HCT116 (cell line): Measurements from ENCODE around the gene ACSM3. TPM values are rescaled to one million over a fixed set of nuclear protein-coding genes. Genes with fewer than 3 reads are reported as not detected.

ENCODE experiments used
- ATAC-seq: fragments of 200-7000 bp; cut with Tn5 transposase; 2 replicates; pipeline ENCODE4 v1.9.1; 2020; ENCODE audit warnings: mild to moderate bottlenecking, moderate library complexity
- BruUV-seq: library from RNA; stranded (reverse); fragments of 400-500 nt; replicated peaks from 2 replicates; lab custom pipeline; 2021; lab: Mats Ljungman, UMichigan
- CTCF ChIA-PET: fragments of 300-600 bp; sonication (Branson Sonifier 250); formaldehyde crosslinking; loops from one replicate; lab custom pipeline; 2021; ENCODE audit warnings: antibody characterized with exemption; lab: Charles Lee
- POLR2A ChIA-PET: fragments of 300-600, 350-600 bp; sonication (Branson Sonifier 250); formaldehyde crosslinking; loops from one replicate; lab custom pipeline; 2021; ENCODE audit warnings: antibody characterized with exemption; lab: Charles Lee
- RAD21 ChIA-PET, 2 experiments: fragments of 300-600 bp; sonication (Branson Sonifier 250); formaldehyde crosslinking; loops; one replicate each; lab custom pipeline; 2023; ENCODE audit warnings: low total read pairs in 2 of 2; ENCODE audit not compliant: uncharacterized antibody in 2 of 2, unreplicated experiment in 2 of 2, low non-redundant PET in 1 of 2; lab: Charles Lee
- DNase-seq: peaks from one replicate; pipeline ENCODE4 v3.0.0-alpha.2; 2010; ENCODE audit warnings: low read depth, low spot score
- H2AFZ ChIP-seq: fragments of 200-600 bp; shearing (Covaris generic), sonication (generic); 2 replicates; pipeline ENCODE4 v1.6.1; 2017; ENCODE audit warnings: low read depth, mixed run types, mixed read lengths, antibody characterized with exemption, low read length; ENCODE audit not compliant: poor library complexity, severe bottlenecking
- H3K27ac ChIP-seq: 2 replicates; pipeline ENCODE4 v1.5.1; 2012; ENCODE audit warnings: low read depth, low read length
- H3K27me3 ChIP-seq: fragments of 200-600 bp; sonication (generic); 2 replicates; pipeline ENCODE4 v1.6.1; 2016; ENCODE audit warnings: mixed run types, low read length, mixed read lengths; ENCODE audit not compliant: insufficient read depth
- H3K36me3 ChIP-seq, 2 experiments: fragments of 200-500 bp in 1 of 2; fragments of 200-600 bp in 1 of 2; sonication (Bioruptor generic) in 1 of 2; sonication (generic) in 1 of 2; 2 replicates each; pipeline versions ENCODE4 v1.5.1 to v1.6.1; 2014 to 2016; ENCODE audit warnings: low read length in 2 of 2, inconsistent platforms in 1 of 2, mixed read lengths in 1 of 2, mixed run types in 1 of 2; ENCODE audit not compliant: insufficient read depth in 2 of 2, control insufficient read depth in 1 of 2
- H3K4me1 ChIP-seq, 2 experiments: fragments of 200-600 bp in 1 of 2; sonication (generic) in 1 of 2; 2 replicates each; pipeline versions ENCODE4 v1.5.1 to v1.6.1; 2012 to 2017; ENCODE audit warnings: low read length in 2 of 2, inconsistent platforms in 1 of 2, mild to moderate bottlenecking in 1 of 2, mixed read lengths in 1 of 2, mixed run types in 1 of 2, moderate library complexity in 1 of 2; ENCODE audit not compliant: insufficient read depth in 2 of 2, control insufficient read depth in 1 of 2
- H3K4me2 ChIP-seq: fragments of 200-600 bp; sonication (generic); 2 replicates; pipeline ENCODE4 v1.6.1; 2017; ENCODE audit warnings: mixed run types, low read length, mixed read lengths
- H3K4me3 ChIP-seq, 2 experiments: fragments of 200-600 bp in 1 of 2; sonication (generic) in 1 of 2; replicated peaks in 1 of 2; 2 replicates each; pipeline ENCODE4 v1.5.1; 2011 to 2016; ENCODE audit warnings: low read length in 2 of 2, control low read depth in 1 of 2, low read depth in 1 of 2, mild to moderate bottlenecking in 1 of 2, mixed read lengths in 1 of 2, mixed run types in 1 of 2
- H3K79me2 ChIP-seq: fragments of 200-600 bp; sonication (generic); 2 replicates; pipeline ENCODE4 v1.6.1; 2017; ENCODE audit warnings: mild to moderate bottlenecking, mixed run types, low read length, moderate library complexity, mixed read lengths; ENCODE audit not compliant: insufficient read depth
- H3K9ac ChIP-seq: fragments of 200-600 bp; sonication (generic); 2 replicates; pipeline ENCODE4 v1.6.1; 2016; ENCODE audit warnings: low read length, mixed read lengths
- H3K9me2 ChIP-seq: fragments of 200-600 bp; sonication (generic), shearing (Covaris generic); 2 replicates; pipeline ENCODE4 v1.6.1; 2017; ENCODE audit warnings: mixed run types, mild to moderate bottlenecking, moderate library complexity; ENCODE audit not compliant: insufficient read depth
- H3K9me3 ChIP-seq, 2 experiments: fragments of 200-500 bp in 1 of 2; fragments of 200-600 bp in 1 of 2; sonication (Bioruptor generic) in 1 of 2; sonication (generic) in 1 of 2; 2 replicates each; pipeline ENCODE4 v1.6.1; 2014 to 2017; ENCODE audit warnings: low read length in 2 of 2, mixed read lengths in 2 of 2, inconsistent platforms in 1 of 2, low read depth in 1 of 2, mild to moderate bottlenecking in 1 of 2, mixed run types in 1 of 2, moderate library complexity in 1 of 2; ENCODE audit not compliant: control insufficient read depth in 1 of 2, insufficient read depth in 1 of 2
- H4K20me1 ChIP-seq: fragments of 200-600 bp; sonication (generic), shearing (Covaris generic); 2 replicates; pipeline ENCODE4 v1.6.1; 2017; ENCODE audit warnings: mixed run types, mild to moderate bottlenecking, moderate library complexity; ENCODE audit not compliant: insufficient read depth
- CBX3 ChIP-seq: IDR thresholded peaks from 2 replicates; pipeline ENCODE4 v1.6.1; 2012; ENCODE audit warnings: low read depth
- CEBPB ChIP-seq: IDR thresholded peaks from 2 replicates; pipeline ENCODE4 v1.6.1; 2012; ENCODE audit warnings: low read depth
- EGR1 ChIP-seq: IDR thresholded peaks from 2 replicates; pipeline ENCODE4 v1.6.1; 2012; ENCODE audit warnings: low read depth
- ELF1 ChIP-seq: IDR thresholded peaks from 2 replicates; pipeline ENCODE4 v1.6.1; 2012; ENCODE audit warnings: low read depth, borderline replicate concordance
- EZH2 ChIP-seq: fragments of 200-600 bp; sonication (generic); IDR thresholded peaks from 2 replicates; pipeline ENCODE4 v1.6.1; 2017; ENCODE audit warnings: antibody characterized with exemption, mixed run types
- EZH2phosphoT487 ChIP-seq: fragments of 200-600 bp; IDR thresholded peaks from 2 replicates; pipeline ENCODE4 v1.6.1; 2018; ENCODE audit warnings: antibody characterized with exemption, borderline replicate concordance
- FOSL1 ChIP-seq: IDR thresholded peaks from 2 replicates; pipeline ENCODE4 v1.6.1; 2012; ENCODE audit warnings: low read depth
- JUND ChIP-seq: IDR thresholded peaks from 2 replicates; pipeline ENCODE4 v1.6.1; 2012
- MAX ChIP-seq: IDR thresholded peaks from 2 replicates; pipeline ENCODE4 v1.6.1; 2012
- POLR2A ChIP-seq: IDR thresholded peaks from 2 replicates; pipeline ENCODE4 v1.7.0; 2011; ENCODE audit warnings: borderline replicate concordance; ENCODE audit not compliant: insufficient read depth, insufficient read length; ENCODE audit errors: extremely low read depth
- POLR2AphosphoS5 ChIP-seq: IDR thresholded peaks from 2 replicates; pipeline ENCODE4 v1.6.1; 2011; ENCODE audit warnings: mild to moderate bottlenecking, low read depth, low read length, moderate library complexity
- RAD21 ChIP-seq: IDR thresholded peaks from 2 replicates; pipeline ENCODE4 v1.6.1; 2012; ENCODE audit warnings: low read depth, mild to moderate bottlenecking
- SIN3A ChIP-seq: IDR thresholded peaks from 2 replicates; pipeline ENCODE4 v1.6.1; 2012; ENCODE audit warnings: low read depth
- SP1 ChIP-seq: IDR thresholded peaks from 2 replicates; pipeline ENCODE4 v1.6.1; 2012; ENCODE audit warnings: low read depth
- TCF7L2 ChIP-seq: IDR thresholded peaks from 2 replicates; pipeline ENCODE4 v1.7.0; 2011; ENCODE audit warnings: borderline replicate concordance, inconsistent platforms; ENCODE audit not compliant: insufficient read depth, insufficient read length; ENCODE audit errors: extremely low read depth
- YY1 ChIP-seq: IDR thresholded peaks from 2 replicates; pipeline ENCODE4 v1.6.1; 2011; ENCODE audit warnings: low read length, low read depth, moderate library complexity, mild to moderate bottlenecking; ENCODE audit not compliant: insufficient replicate concordance; ENCODE audit errors: extremely low read depth
- ZBTB33 ChIP-seq: IDR thresholded peaks from 2 replicates; pipeline ENCODE4 v1.6.1; 2011; ENCODE audit warnings: mild to moderate bottlenecking, low read length, moderate library complexity; ENCODE audit not compliant: insufficient replicate concordance; ENCODE audit errors: extremely low read depth
- ZFX ChIP-seq: fragments of 450-650 bp; IDR thresholded peaks from 2 replicates; pipeline ENCODE4 v1.6.1; 2017
- ZNF274 ChIP-seq: fragments of 200-500 bp; sonication (Bioruptor generic); IDR thresholded peaks from 2 replicates; pipeline ENCODE4 v1.6.1; 2014; ENCODE audit warnings: mild to moderate bottlenecking, low read depth, low read length, inconsistent platforms
- intact Hi-C: fragments of 100-400 bp; cut with micrococcal nuclease; formaldehyde crosslinking; loops from 2 replicates; pipeline ENCODE4 v1.10.0; 2022
- total RNA-seq: library from RNA; stranded (reverse); gene quantifications from one replicate; pipeline ENCODE4 v1.2.1, GENCODE V29; 2021; ENCODE audit not compliant: unreplicated experiment
- TF ChIP-seq, protein P1 (sequence below): IDR thresholded peaks from 2 replicates; pipeline ENCODE4 v1.6.1; 2012
- TF ChIP-seq, protein P2 (sequence below), 3 experiments: fragments of 200-600 bp in 1 of 3; sonication (generic) in 1 of 3; IDR thresholded peaks in 2 of 3; conservative IDR thresholded peaks in 1 of 3; 2 replicates each; pipeline ENCODE4 v1.5.1; 2012 to 2017; ENCODE audit warnings: low read depth in 2 of 3, low read length in 2 of 3, antibody characterized with exemption in 1 of 3, borderline replicate concordance in 1 of 3, control low read depth in 1 of 3, mild to moderate bottlenecking in 1 of 3, mixed read lengths in 1 of 3, mixed run types in 1 of 3, moderate library complexity in 1 of 3; ENCODE audit not compliant: insufficient read depth in 1 of 3

ACSM3 gene
- total RNA-seq, 1 experiment from 2014 or later = 15.0 TPM

- Histone ChIP-seq H3K4me1 (peaks cover 4 to 15% of the 10 kb centered on the region in 2 experiments; a peak in 3 of 4 replicates), H3K9me2 (no peaks in the 10 kb centered on the region), H3K4me2 (peak within 1 kb of the TSS; percentile 89), H2AFZ (peak within 1 kb of the TSS; percentile 48), H4K20me1 (peaks cover 7% of the 10 kb centered on the region; the same call in 1 of the 2 replicates), H3K36me3 (peaks cover 18 to 21% of the 10 kb centered on the region in 2 experiments; a peak in 3 of 4 replicates), H3K9ac (peak within 1 kb of the TSS; percentile 82), H3K27me3 (no peaks in the 10 kb centered on the region), H3K9me3 (0 out of 4 replicates have a peak, but pooled peaks cover 0 to under 1% of the 10 kb centered on the region in 2 experiments), H3K27ac (peak within 1 kb of the TSS; percentile 74), H3K4me3 (peak within 1 kb of the TSS; percentile 89 to 94), H3K79me2 (peaks cover 35% of the 10 kb centered on the region)
- ChIA-PET CTCF (interaction anchor here (0.6 kb wide), 1 partner anchor 32 kb away, joined by 5 read pairs; no protein-coding TSS in a partner anchor), RAD21 (no interaction called here), POLR2A (interaction anchor here (0.9 kb wide), 1 partner anchor 23 kb away, joined by 3 read pairs; no protein-coding TSS in a partner anchor)
- intact Hi-C loops = no loop called here
- DNase-seq (peak; percentile 92), ATAC-seq (peak; percentile 97)
- no TSS peak for BruUV-seq
- TF ChIP-seq ELF1 (no peak), EGR1 (no peak), SIN3A (0 out of 2 replicates have a peak, but pooled peaks have one; percentile 35), YY1 (peak; percentile 62), RAD21 (no peak), POLR2AphosphoS5 (peak; percentile 80), FOSL1 (peak; percentile 76), CEBPB (no peak), JUND (no peak), ZBTB33 (no peak), POLR2A (peak; percentile 46), MAX (peak; percentile 56), CBX3 (peak; percentile 93), ZNF274 (no peak), EZH2phosphoT487 (no peak), SP1 (peak; percentile 96), TCF7L2 (peak; percentile 11), ZFX (peak; percentile 58), EZH2 (no peak)
- TF ChIP-seq, protein P1, sequence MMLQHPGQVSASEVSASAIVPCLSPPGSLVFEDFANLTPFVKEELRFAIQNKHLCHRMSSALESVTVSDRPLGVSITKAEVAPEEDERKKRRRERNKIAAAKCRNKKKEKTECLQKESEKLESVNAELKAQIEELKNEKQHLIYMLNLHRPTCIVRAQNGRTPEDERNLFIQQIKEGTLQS = no peak
- TF ChIP-seq, protein P2, sequence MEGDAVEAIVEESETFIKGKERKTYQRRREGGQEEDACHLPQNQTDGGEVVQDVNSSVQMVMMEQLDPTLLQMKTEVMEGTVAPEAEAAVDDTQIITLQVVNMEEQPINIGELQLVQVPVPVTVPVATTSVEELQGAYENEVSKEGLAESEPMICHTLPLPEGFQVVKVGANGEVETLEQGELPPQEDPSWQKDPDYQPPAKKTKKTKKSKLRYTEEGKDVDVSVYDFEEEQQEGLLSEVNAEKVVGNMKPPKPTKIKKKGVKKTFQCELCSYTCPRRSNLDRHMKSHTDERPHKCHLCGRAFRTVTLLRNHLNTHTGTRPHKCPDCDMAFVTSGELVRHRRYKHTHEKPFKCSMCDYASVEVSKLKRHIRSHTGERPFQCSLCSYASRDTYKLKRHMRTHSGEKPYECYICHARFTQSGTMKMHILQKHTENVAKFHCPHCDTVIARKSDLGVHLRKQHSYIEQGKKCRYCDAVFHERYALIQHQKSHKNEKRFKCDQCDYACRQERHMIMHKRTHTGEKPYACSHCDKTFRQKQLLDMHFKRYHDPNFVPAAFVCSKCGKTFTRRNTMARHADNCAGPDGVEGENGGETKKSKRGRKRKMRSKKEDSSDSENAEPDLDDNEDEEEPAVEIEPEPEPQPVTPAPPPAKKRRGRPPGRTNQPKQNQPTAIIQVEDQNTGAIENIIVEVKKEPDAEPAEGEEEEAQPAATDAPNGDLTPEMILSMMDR (IDR thresholded peaks at IDR 0.05 in 2 of 3, conservative IDR thresholded peaks at IDR 0.05 in 1 of 3; ENCODE audit: borderline replicate concordance in 1 of 3, insufficient read depth in 1 of 3, low read depth in 2 of 3, low read length in 2 of 3) = 0 out of 6 replicates have a peak, but pooled peaks of 1 of the 3 experiments have one; percentile 14
Measured at GRCh38 chr16:20741554-20742285, 22.1 kb upstream of the ACSM3 start, which contains the start of gene THUMPD1. THUMPD1 (minus strand) TSS chr16:20741818; CDS start chr16:20741739, 79 bp downstream.
